Measurements from ENCODE around the gene CSTPP1.

The CSTPP1 gene

GRCh38 chr11:47099214-47099917, 162.8 kb downstream of the CSTPP1 start:
- no peaks in the 10 kb centered on the region for H3K27me3 ChIP-seq (ENCODE audit: insufficient read depth, insufficient read length)
- no peaks in the 10 kb centered on the region; the same call in 1 of the 2 replicates for H3K9me3 ChIP-seq (ENCODE audit: insufficient read depth, low read length)
- no peak overlapping the region for H3K4me3 ChIP-seq (ENCODE audit: insufficient read length, low read depth)
- TF ChIP-seq ZNF274 (IDR thresholded peaks at IDR 0.05; ENCODE audit: low read depth, low read length) = no peak
- no peak for TF ChIP-seq SUZ12 (IDR thresholded peaks at IDR 0.05; ENCODE audit: extremely low read depth, insufficient read depth, insufficient read length)
- no peak for TF ChIP-seq YY1 (IDR thresholded peaks at IDR 0.05; ENCODE audit: insufficient read depth, insufficient read length)
- no peak overlapping the region for H3K9ac ChIP-seq (ENCODE audit: insufficient read length, low read depth)
- no peaks in the 10 kb centered on the region for H3K36me3 ChIP-seq (ENCODE audit: insufficient read depth, insufficient read length, low read length)
- no peak for DNase-seq (ENCODE audit: low read depth, low spot score)
- H3K4me1 ChIP-seq (ENCODE audit: insufficient read depth, insufficient read length) = peaks cover 3% of the 10 kb centered on the region

- Histone ChIP-seq H3K9ac (ENCODE audit: insufficient read length, low read depth) (no peak overlapping the region), H3K9me3 (ENCODE audit: insufficient read depth, low read length) (no peaks in the 10 kb centered on the region; the same call in 1 of the 2 replicates), H3K27me3 (ENCODE audit: insufficient read depth, insufficient read length) (no peaks in the 10 kb centered on the region), H3K4me1 (ENCODE audit: insufficient read depth, insufficient read length) (peaks cover 3% of the 10 kb centered on the region), H3K36me3 (ENCODE audit: insufficient read depth, insufficient read length, low read length) (no peaks in the 10 kb centered on the region), H3K4me3 (ENCODE audit: insufficient read length, low read depth) (no peak overlapping the region)
- no peak for DNase-seq (ENCODE audit: low read depth, low spot score)
- no peak for TF ChIP-seq ZNF274 (IDR thresholded peaks at IDR 0.05; ENCODE audit: low read depth, low read length)
- no peak for TF ChIP-seq YY1 (IDR thresholded peaks at IDR 0.05; ENCODE audit: insufficient read depth, insufficient read length)
- TF ChIP-seq SUZ12 (IDR thresholded peaks at IDR 0.05; ENCODE audit: extremely low read depth, insufficient read depth, insufficient read length) = no peak
Observed at GRCh38 chr11:47099918-47100315, 163.4 kb downstream of the CSTPP1 start.

GRCh38 chr11:47101406-47101805, 164.8 kb downstream of the CSTPP1 start:
- no peaks in the 10 kb centered on the region for H3K27me3 ChIP-seq (ENCODE audit: insufficient read depth, insufficient read length)
- no peak for DNase-seq (ENCODE audit: low read depth, low spot score)
- peaks cover 3% of the 10 kb centered on the region for H3K4me1 ChIP-seq (ENCODE audit: insufficient read depth, insufficient read length)
- H3K36me3 ChIP-seq (ENCODE audit: insufficient read depth, insufficient read length, low read length) = no peaks in the 10 kb centered on the region
- no peaks in the 10 kb centered on the region; the same call in 1 of the 2 replicates for H3K9me3 ChIP-seq (ENCODE audit: insufficient read depth, low read length)
- no peak overlapping the region for H3K9ac ChIP-seq (ENCODE audit: insufficient read length, low read depth)
- H3K4me3 ChIP-seq (ENCODE audit: insufficient read length, low read depth) = no peak overlapping the region
- no peak for TF ChIP-seq YY1 (IDR thresholded peaks at IDR 0.05; ENCODE audit: insufficient read depth, insufficient read length)
- TF ChIP-seq SUZ12 (IDR thresholded peaks at IDR 0.05; ENCODE audit: extremely low read depth, insufficient read depth, insufficient read length) = no peak
- no peak for TF ChIP-seq ZNF274 (IDR thresholded peaks at IDR 0.05; ENCODE audit: low read depth, low read length)

GRCh38 chr11:47104261-47104950, 167.8 kb downstream of the CSTPP1 start:
- TF ChIP-seq ZNF274 (IDR thresholded peaks at IDR 0.05; ENCODE audit: low read depth, low read length) (no peak), YY1 (IDR thresholded peaks at IDR 0.05; ENCODE audit: insufficient read depth, insufficient read length) (no peak), SUZ12 (IDR thresholded peaks at IDR 0.05; ENCODE audit: extremely low read depth, insufficient read depth, insufficient read length) (no peak)
- Histone ChIP-seq H3K9me3 (ENCODE audit: insufficient read depth, low read length) (no peaks in the 10 kb centered on the region), H3K4me1 (ENCODE audit: insufficient read depth, insufficient read length) (peaks cover 3% of the 10 kb centered on the region), H3K9ac (ENCODE audit: insufficient read length, low read depth) (no peak overlapping the region), H3K4me3 (ENCODE audit: insufficient read length, low read depth) (no peak overlapping the region), H3K36me3 (ENCODE audit: insufficient read depth, insufficient read length, low read length) (no peaks in the 10 kb centered on the region), H3K27me3 (ENCODE audit: insufficient read depth, insufficient read length) (no peaks in the 10 kb centered on the region)
- DNase-seq (ENCODE audit: low read depth, low spot score) = peak; percentile 56

- Histone ChIP-seq H3K9ac (ENCODE audit: insufficient read length, low read depth) (no peak overlapping the region), H3K9me3 (ENCODE audit: insufficient read depth, low read length) (no peaks in the 10 kb centered on the region), H3K4me1 (ENCODE audit: insufficient read depth, insufficient read length) (peaks cover 3% of the 10 kb centered on the region), H3K36me3 (ENCODE audit: insufficient read depth, insufficient read length, low read length) (no peaks in the 10 kb centered on the region), H3K4me3 (ENCODE audit: insufficient read length, low read depth) (no peak overlapping the region), H3K27me3 (ENCODE audit: insufficient read depth, insufficient read length) (no peaks in the 10 kb centered on the region)
- DNase-seq (ENCODE audit: low read depth, low spot score) = no peak
- no peak for TF ChIP-seq YY1 (IDR thresholded peaks at IDR 0.05; ENCODE audit: insufficient read depth, insufficient read length)
- no peak for TF ChIP-seq SUZ12 (IDR thresholded peaks at IDR 0.05; ENCODE audit: extremely low read depth, insufficient read depth, insufficient read length)
- no peak for TF ChIP-seq ZNF274 (IDR thresholded peaks at IDR 0.05; ENCODE audit: low read depth, low read length)
Observed at GRCh38 chr11:47105541-47105940, 169.0 kb downstream of the CSTPP1 start.

- Histone ChIP-seq H3K36me3 (ENCODE audit: insufficient read depth, insufficient read length, low read length) (no peaks in the 10 kb centered on the region), H3K4me1 (ENCODE audit: insufficient read depth, insufficient read length) (peaks cover 3% of the 10 kb centered on the region)
- TF ChIP-seq ZNF274 (IDR thresholded peaks at IDR 0.05; ENCODE audit: low read depth, low read length) (no peak), YY1 (IDR thresholded peaks at IDR 0.05; ENCODE audit: insufficient read depth, insufficient read length) (no peak), SUZ12 (IDR thresholded peaks at IDR 0.05; ENCODE audit: extremely low read depth, insufficient read depth, insufficient read length) (no peak)
Observed at GRCh38 chr11:47105974-47106373, 169.4 kb downstream of the CSTPP1 start.

GRCh38 chr11:47106798-47107411, 170.3 kb downstream of the CSTPP1 start:
- TF ChIP-seq YY1 (IDR thresholded peaks at IDR 0.05; ENCODE audit: insufficient read depth, insufficient read length) (no peak), SUZ12 (IDR thresholded peaks at IDR 0.05; ENCODE audit: extremely low read depth, insufficient read depth, insufficient read length) (no peak), ZNF274 (IDR thresholded peaks at IDR 0.05; ENCODE audit: low read depth, low read length) (no peak)

More at GRCh38 chr11:47105974-47106373, 169.4 kb downstream of the CSTPP1 start:
- H3K27me3 ChIP-seq (ENCODE audit: insufficient read depth, insufficient read length) = no peaks in the 10 kb centered on the region
- no peak overlapping the region for H3K4me3 ChIP-seq (ENCODE audit: insufficient read length, low read depth)
- H3K9ac ChIP-seq (ENCODE audit: insufficient read length, low read depth) = no peak overlapping the region
- H3K9me3 ChIP-seq (ENCODE audit: insufficient read depth, low read length) = no peaks in the 10 kb centered on the region
- no peak for DNase-seq (ENCODE audit: low read depth, low spot score)

More at GRCh38 chr11:47106798-47107411, 170.3 kb downstream of the CSTPP1 start:
- no peak for DNase-seq (ENCODE audit: low read depth, low spot score)
- Histone ChIP-seq H3K27me3 (ENCODE audit: insufficient read depth, insufficient read length) (no peaks in the 10 kb centered on the region), H3K9ac (ENCODE audit: insufficient read length, low read depth) (no peak overlapping the region), H3K4me3 (ENCODE audit: insufficient read length, low read depth) (no peak overlapping the region), H3K36me3 (ENCODE audit: insufficient read depth, insufficient read length, low read length) (no peaks in the 10 kb centered on the region), H3K9me3 (ENCODE audit: insufficient read depth, low read length) (no peaks in the 10 kb centered on the region), H3K4me1 (ENCODE audit: insufficient read depth, insufficient read length) (peaks cover 3% of the 10 kb centered on the region)
